Gastroesophageal sphincter (tissue), 4 donors: Measurements from ENCODE around the gene MYMX. TPM values are rescaled to one million over a fixed set of nuclear protein-coding genes. Genes with fewer than 3 reads are reported as not detected.

Experiments
- small RNA-seq, 4 donors: library from RNA; depleted of rRNA; stranded (forward); fragments of <200 nt; gene quantifications; one replicate each; pipeline ENCODE3, GENCODE V24; 2016
- total RNA-seq, 4 donors: library from RNA; depleted of rRNA; stranded (reverse); fragments of >200 nt; gene quantifications; one replicate each; pipeline ENCODE4 v1.1.0, GENCODE V29; 2016

Gene MYMX
- total RNA-seq, 4 donors from 2014 or later, result 1.4 TPM; not detected in 3

Small RNA genes within 50 kb of the gene (small RNA-seq; reads per million reads assigned to genes)
- 0 reads per million in 4 donors for gene RN7SL811P

Other genes with a start within 250 kb of the MYMX start
- 10 to 100 TPM; 31.6 to 40.5 (median 35.8) TPM for gene MRPL14, start 89.5 kb upstream of the MYMX start, total RNA-seq
- gene TMEM63B, start 89.4 kb upstream of the MYMX start, total RNA-seq, result 10 to 100 TPM; 11.3 to 32.0 (median 23.9) TPM
- under 1 TPM in 3 of 4 donors, not detected in 1; 0.19 to 0.45 (median 0.27) TPM for gene CAPN11, start 58.1 kb upstream of the MYMX start, total RNA-seq
- 100 to 1,000 TPM; 101 to 281 (median 134) TPM for gene SLC29A1, start 6.7 kb downstream of the MYMX start, total RNA-seq
- gene HSP90AB1, start 30.2 kb downstream of the MYMX start, total RNA-seq, result 100 to 1,000 TPM; 553 to 749 (median 626) TPM
- gene SLC35B2, start 40.6 kb downstream of the MYMX start, total RNA-seq, result 10 to 100 TPM; 21.3 to 34.0 (median 25.6) TPM
- 10 to 100 TPM in 1 of 4 donors, 1 to 10 TPM in 3; 4.2 to 13.4 (median 5.7) TPM for gene NFKBIE, start 48.6 kb downstream of the MYMX start, total RNA-seq
- under 1 TPM in 2 of 4 donors, not detected in 2; 0.27 to 0.69 TPM for gene TMEM151B, start 53.5 kb downstream of the MYMX start, total RNA-seq
- 1 to 10 TPM; 6.1 to 9.4 (median 6.9) TPM for gene AARS2, start 96.4 kb downstream of the MYMX start, total RNA-seq
- not detected for gene SPATS1, start 125.7 kb downstream of the MYMX start, total RNA-seq
- 10 to 100 TPM; 23.3 to 32.1 (median 28.5) TPM for gene CDC5L, start 170.8 kb downstream of the MYMX start, total RNA-seq